ENCODE results near the gene AK5. TPM values are rescaled to one million over a fixed set of nuclear protein-coding genes. Genes with fewer than 3 reads are reported as not detected.

The AK5 gene
- total RNA-seq, 1 experiment from 2014 or later, result 13.5 TPM

DNA sequence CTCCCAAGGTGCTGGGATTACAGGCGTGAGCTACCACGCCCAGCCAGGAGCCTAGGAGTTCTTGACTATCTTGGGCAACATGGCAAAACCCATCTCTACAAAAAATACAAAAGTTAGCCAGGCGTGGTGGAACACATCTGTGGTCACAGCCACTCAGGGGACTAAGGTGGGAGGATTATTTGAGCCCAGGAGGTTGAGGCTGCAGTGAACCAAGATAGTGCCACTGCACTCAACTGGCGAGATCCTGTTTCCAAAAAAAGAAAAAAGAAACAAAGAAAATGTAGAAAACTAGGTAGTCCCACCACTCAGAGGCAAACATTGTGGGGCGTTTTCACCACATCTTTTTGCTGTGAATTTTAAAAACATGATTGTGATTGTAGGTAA is 259.3 kb downstream of the AK5 start:
- no peak for DNase-seq (ENCODE audit: low spot score)

- DNase-seq (ENCODE audit: low spot score), result no peak
These were observed 261.1 kb downstream of the AK5 start for GRCh38 chr1:77542813-77543420.

- no peak for DNase-seq (ENCODE audit: low spot score)
These were observed 262.1 kb downstream of the AK5 start for GRCh38 chr1:77543822-77544448.

DNA sequence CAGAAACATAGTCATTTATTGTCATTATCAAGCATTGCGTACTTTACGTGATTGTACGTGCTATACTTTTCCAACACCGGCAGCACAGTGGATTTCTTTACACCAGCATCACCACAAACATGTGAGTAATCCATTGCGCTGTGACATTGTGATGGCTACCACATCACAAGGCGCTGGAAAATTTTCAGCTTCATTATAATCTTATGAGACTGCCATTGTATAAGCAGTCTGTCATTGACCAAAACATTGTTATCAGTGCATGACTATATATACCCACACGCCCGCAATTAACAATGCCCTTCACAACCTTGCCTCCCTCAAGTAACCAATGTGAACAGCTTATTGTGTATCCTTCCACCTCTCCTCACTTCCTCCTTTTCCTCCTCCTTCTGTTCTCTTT is 263.0 kb downstream of the AK5 start:
- DNase-seq (ENCODE audit: low spot score), result no peak

DNA sequence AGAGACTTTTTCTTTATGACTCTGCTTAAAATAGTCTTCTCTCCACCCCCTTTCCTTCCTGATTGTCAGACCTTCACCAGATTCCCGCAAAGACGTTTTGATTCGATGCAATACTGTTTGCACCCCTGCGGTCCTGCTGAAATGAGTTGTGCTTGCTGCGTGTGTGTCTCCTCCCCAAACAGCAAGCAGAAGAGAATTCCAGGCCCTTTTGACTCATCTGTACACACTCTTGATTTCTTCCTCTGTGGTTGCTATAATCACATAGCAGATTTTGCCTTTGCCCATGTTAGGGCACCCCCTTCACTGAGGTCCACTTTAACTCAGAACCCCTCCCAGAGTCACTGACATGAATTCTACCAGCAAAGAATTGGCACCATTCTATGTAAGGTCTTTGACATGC is 264.2 kb downstream of the AK5 start:
- DNase-seq (ENCODE audit: low spot score), result no peak

DNA sequence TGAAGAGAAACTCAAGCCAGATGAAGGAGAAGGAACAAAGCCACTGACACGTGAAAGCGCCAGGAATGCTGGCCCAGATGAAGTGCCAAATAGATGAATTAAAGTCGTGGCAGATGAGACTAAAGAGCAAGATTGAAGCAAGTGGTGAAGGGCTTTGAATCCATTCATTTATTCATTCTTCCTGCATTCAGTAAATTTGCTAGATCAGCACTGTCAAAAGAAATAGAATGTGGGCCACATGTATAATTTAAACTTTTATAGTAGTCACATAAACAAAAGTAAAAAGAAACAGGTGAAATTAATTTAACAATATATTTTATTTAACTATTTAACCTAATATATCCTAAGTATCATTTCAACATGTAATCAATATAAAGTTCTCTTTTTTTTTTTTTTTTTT is 265.1 kb downstream of the AK5 start:
- DNase-seq (ENCODE audit: low spot score), result no peak

DNA sequence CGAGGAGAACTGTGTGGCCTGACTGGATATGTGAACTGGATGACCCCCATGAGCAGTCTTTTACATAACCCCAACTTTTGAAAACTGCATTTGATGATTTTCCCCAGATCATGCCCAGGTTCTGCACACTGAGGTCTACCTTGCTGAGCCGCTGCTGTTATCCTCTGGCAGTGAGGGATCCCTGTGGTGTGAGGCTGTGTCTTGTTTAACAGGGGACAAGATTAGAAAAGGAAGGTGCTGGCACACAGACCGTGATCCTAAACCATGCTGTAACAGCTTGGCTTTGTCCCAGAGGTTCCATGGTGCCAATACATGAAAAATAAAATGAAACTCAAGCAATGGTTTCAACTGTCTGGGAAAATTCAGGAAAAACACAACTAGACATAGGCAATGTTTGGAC is 266.5 kb downstream of the AK5 start:
- DNase-seq (ENCODE audit: low spot score), result no peak

- DNase-seq (ENCODE audit: low spot score), result no peak
These were observed 268.3 kb downstream of the AK5 start for GRCh38 chr1:77550135-77550534.

DNA sequence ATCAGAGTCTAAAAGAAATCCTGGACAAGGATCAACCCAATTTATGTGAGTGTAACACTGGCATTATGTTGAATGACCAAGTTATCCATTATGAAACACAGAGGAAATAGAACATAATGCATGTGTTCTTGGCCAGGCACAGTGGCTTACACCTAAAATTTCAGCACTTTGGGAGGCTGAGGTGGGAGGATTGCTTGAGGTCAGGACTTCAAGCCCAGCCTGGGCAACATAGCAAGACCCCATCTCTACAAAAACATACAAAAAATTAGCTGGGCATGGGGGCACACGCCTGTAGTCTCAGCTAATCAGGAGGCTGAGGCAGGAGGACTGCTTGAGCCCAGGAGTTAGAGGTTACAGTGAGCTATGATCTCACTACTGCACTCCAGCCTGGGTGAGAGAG is 270.8 kb downstream of the AK5 start:
- no peak for DNase-seq (ENCODE audit: low spot score)

DNA sequence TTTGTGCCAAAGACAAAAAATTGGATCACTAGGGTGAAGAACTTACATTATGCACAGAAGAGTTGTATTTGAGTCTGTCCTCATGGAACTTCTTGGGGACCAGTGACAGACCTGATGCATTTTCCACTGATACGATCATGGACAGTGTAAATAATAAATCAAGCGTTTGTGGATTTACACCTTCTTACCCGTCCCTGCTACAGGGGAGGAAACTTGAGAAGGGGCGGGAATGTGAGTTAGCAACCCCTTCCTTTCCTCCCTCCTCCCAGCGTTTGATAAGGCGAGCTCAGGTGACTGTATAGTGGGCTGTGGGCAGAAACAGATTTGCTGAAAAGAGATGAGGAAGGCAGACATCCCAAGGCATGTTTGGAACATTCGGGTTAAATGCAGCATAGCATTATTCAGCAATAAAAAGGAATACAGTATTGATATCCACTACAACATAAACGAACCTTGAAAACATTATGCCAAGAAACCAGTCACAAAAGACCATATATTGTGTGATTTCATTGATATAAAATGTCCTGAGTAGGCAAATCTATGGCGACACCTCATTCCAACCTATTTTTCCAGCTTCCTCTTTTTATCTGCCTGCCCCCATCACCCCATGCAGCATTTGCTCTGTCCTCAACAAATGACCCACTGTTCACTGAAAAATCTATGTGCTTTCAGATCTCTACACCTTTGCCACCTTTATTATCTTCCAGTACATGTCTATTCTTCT is 271.9 kb downstream of the AK5 start:
- no peak for DNase-seq (ENCODE audit: low spot score)

GRCh38 chr1:77556045-77556444 is 274.2 kb downstream of the AK5 start:
- no peak for DNase-seq (ENCODE audit: low spot score)

- DNase-seq (ENCODE audit: low spot score), result no peak
These were observed 275.2 kb downstream of the AK5 start for GRCh38 chr1:77557053-77557452.

- no peak for DNase-seq (ENCODE audit: low spot score)
These were observed 276.9 kb downstream of the AK5 start for GRCh38 chr1:77558591-77559164.

GRCh38 chr1:77560741-77561140 is 278.9 kb downstream of the AK5 start:
- DNase-seq (ENCODE audit: low spot score), result no peak

DNA sequence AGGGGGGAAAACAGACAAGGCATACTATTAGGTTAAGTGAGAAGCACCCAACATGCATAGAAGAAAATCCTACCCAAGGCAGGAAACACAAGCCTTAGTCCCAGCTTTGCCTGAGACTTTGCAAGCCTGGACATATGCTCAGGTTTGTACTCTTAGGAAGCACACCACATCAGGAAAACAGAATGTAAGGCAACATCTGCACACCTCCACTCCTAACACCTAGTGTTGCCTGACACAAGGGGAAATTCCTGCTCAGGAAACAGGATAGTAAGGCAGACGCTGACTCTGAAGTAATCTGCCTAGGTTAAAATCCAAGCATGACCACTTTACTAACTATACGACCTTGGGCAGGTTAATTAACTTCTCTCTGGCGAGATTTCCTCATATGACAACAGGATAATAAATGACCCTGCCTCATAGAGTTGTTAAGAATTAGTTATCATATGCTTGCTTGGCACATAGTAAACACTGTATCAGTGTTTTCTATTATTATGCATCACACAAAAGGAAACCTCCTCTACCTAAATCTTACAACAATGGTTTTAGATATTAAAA is 280.9 kb downstream of the AK5 start:
- DNase-seq (ENCODE audit: low spot score), result no peak

DNA sequence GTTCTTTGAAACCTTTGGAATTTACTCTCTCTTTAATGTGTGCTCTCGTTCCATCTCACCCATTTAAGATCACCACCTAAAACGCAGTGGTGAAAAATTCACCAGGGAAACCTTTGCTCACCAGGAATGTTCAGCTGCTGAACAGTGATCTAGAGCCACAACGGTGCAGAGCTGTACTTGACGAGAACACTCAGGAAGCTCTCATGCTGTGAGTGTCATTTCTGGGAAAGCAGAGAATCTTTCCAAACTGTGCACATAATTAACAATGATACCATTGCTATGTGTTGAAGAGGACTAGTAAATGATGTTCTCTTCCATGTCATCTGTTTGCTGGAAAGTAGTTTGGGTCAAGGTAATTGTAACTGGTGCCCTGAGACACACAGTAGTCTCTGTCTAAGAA is 283.5 kb downstream of the AK5 start:
- no peak for DNase-seq (ENCODE audit: low spot score)

DNA sequence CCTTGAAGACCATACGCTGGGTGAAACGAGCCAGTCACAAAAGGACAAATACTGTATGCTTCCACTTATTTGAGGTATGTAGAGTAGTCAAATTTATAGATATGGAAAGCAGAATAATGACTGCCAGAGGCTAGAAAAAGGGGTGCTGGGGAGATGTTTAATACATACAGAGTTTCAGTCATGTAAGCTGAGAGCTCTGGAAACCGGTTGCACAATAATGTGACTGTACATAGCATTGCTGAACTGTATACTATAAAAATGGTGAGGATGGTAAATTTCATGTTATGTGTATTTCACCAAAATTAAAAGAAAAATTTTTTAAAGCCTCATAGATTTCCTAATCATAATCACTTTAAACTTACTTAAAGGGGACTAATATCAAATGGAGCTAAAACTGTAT is 289.8 kb downstream of the AK5 start:
- DNase-seq (ENCODE audit: low spot score), result no peak

GRCh38 chr1:77579547-77579946 is 297.7 kb downstream of the AK5 start:
- no peak for DNase-seq (ENCODE audit: low spot score)

DNA sequence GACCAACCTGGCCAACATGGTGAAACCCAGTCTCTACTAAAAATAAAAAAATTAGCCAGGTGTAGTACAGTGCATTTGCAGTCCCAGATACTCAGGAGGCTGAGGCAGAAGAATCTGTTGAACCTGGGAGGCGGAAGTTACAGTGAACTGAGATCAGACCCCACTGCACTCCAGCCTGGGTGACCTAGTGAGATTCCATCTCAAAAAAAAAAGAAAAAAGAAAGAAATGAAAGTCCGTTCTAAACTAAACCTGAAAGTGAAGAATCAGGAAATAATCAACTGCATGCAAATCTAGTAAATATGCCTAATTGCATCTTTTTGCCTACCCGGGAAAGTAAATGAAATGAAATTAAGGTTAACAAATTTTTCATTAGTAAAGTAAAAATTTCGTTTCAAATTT is 301.1 kb downstream of the AK5 start:
- DNase-seq (ENCODE audit: low spot score), result no peak

DNA sequence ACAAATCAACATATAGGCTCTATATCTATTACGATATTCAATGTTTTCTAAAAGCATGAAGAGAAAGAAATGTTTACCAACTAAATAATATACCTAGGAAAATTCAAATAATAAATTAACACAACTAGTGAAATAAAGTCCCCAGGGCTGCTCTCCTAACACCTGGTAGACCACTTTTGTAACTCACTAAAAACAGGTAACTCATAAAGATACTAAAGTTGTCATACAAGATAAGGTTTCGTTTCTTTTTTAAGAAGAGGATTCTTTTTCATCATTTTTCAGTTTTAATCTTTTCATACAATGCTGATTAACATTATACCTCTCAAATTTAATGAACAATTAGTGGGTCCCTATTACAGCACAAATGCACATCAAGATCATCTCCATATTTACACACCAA is 301.7 kb downstream of the AK5 start:
- DNase-seq (ENCODE audit: low spot score), result no peak

DNA sequence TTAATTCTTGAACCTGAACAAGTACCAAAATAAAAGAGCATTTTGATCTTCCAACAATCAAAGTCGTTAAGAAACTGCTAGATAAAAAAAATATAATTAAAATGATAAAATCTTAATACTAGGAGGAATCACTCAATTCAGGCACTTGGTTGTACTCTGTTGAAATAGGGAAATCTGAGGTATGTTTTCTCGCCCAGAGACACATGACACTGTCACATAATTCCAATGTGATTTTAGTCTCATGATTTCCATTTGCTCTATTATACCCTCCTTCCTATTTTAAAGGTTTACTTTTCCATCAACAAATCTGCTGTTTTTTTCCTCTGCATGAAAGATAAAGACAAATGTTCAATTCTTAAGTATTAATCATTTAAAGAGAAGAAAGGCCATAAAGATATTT is 303.1 kb downstream of the AK5 start:
- no peak for DNase-seq (ENCODE audit: low spot score)

DNA sequence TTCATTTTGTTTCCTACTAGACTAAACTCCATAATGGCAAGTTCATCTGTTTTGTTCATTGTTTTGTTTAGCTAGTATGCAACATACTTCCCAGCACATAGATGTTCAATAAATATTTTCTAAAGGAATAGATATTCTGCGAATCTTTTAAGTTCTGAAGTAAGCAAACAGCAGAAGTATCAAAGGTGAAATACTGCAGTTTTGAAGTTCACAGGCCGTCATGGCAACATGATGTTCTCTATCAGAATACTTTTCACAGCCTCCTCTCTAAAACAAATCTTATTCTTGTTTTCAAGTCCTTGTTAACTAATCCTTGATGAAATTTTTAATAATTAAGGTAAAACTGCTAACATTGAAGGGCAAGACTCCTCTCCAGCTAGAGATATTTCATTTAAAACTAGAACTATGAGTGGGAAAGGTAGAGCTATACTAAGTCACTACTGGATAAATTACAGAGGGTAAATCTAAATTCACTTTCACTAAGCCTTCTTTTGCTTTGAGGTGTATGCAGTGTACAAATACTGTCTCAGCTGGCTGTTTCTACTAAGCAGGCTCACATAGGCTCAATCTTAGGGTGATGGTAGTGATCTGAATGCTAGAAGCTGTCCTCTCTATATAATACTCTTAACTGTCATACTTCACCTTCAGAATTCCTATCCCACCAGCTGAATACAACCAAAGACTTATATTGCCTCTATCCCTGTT is 303.9 kb downstream of the AK5 start:
- no peak for DNase-seq (ENCODE audit: low spot score)
